Measurements from ENCODE around the gene KCNC3. TPM values are rescaled to one million over a fixed set of nuclear protein-coding genes. Genes with fewer than 3 reads are reported as not detected.

KCNC3 gene
- total and polyA plus RNA-seq, 2 of the 13 experiments (the other 11 are each of a cell fraction or from before 2014, with no cell fraction given) = 0.29 to 1.7 TPM

- TF ChIP-seq, protein P1, sequence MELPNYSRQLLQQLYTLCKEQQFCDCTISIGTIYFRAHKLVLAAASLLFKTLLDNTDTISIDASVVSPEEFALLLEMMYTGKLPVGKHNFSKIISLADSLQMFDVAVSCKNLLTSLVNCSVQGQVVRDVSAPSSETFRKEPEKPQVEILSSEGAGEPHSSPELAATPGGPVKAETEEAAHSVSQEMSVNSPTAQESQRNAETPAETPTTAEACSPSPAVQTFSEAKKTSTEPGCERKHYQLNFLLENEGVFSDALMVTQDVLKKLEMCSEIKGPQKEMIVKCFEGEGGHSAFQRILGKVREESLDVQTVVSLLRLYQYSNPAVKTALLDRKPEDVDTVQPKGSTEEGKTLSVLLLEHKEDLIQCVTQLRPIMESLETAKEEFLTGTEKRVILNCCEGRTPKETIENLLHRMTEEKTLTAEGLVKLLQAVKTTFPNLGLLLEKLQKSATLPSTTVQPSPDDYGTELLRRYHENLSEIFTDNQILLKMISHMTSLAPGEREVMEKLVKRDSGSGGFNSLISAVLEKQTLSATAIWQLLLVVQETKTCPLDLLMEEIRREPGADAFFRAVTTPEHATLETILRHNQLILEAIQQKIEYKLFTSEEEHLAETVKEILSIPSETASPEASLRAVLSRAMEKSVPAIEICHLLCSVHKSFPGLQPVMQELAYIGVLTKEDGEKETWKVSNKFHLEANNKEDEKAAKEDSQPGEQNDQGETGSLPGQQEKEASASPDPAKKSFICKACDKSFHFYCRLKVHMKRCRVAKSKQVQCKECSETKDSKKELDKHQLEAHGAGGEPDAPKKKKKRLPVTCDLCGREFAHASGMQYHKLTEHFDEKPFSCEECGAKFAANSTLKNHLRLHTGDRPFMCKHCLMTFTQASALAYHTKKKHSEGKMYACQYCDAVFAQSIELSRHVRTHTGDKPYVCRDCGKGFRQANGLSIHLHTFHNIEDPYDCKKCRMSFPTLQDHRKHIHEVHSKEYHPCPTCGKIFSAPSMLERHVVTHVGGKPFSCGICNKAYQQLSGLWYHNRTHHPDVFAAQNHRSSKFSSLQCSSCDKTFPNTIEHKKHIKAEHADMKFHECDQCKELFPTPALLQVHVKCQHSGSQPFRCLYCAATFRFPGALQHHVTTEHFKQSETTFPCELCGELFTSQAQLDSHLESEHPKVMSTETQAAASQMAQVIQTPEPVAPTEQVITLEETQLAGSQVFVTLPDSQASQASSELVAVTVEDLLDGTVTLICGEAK (IDR thresholded peaks at IDR 0.05) = no peak
- TF ChIP-seq, protein P1 (CRISPR knock-in tag; IDR thresholded peaks at IDR 0.05) = peak; percentile 26; the same call in 1 of the 2 replicates
- TF ChIP-seq ZKSCAN1 (IDR thresholded peaks at IDR 0.05; ENCODE audit: low read length) (no peak), NFATC3 (CRISPR knock-in tag; IDR thresholded peaks at IDR 0.05) (no peak), ZNF547 (CRISPR knock-in tag; IDR thresholded peaks at IDR 0.05) (0 out of 2 replicates have a peak, but pooled peaks have one; percentile 24), ARNTL (CRISPR knock-in tag; IDR thresholded peaks at IDR 0.05) (peak; percentile 46; the same call in 1 of the 2 replicates), STAG1 (CRISPR knock-in tag; IDR thresholded peaks at IDR 0.05) (peak; percentile 21), ZNF292 (CRISPR knock-in tag; IDR thresholded peaks at IDR 0.05; ENCODE audit: borderline replicate concordance, low read depth) (peak; percentile 94), ZNF12 (CRISPR knock-in tag; IDR thresholded peaks at IDR 0.05) (peak; percentile 77; the same call in 1 of the 2 replicates), ZSCAN12 (CRISPR knock-in tag; IDR thresholded peaks at IDR 0.05) (0 out of 2 replicates have a peak, but pooled peaks have one; percentile 41), RFXAP (CRISPR knock-in tag; IDR thresholded peaks at IDR 0.05; ENCODE audit: borderline replicate concordance) (0 out of 2 replicates have a peak, but pooled peaks have one; percentile 52), ZNF598 (CRISPR knock-in tag; IDR thresholded peaks at IDR 0.05; ENCODE audit: borderline replicate concordance) (peak; percentile 36; the same call in 1 of the 2 replicates), ZNF687 (CRISPR knock-in tag; IDR thresholded peaks at IDR 0.05) (peak; percentile 96), KDM6A (CRISPR knock-in tag; IDR thresholded peaks at IDR 0.05; ENCODE audit: low read depth) (peak; percentile 56; the same call in 1 of the 2 replicates), RBFOX2 (IDR thresholded peaks at IDR 0.05; ENCODE audit: low read depth, low read length) (peak; percentile 64), CCDC6 (CRISPR knock-in tag; IDR thresholded peaks at IDR 0.05) (0 out of 2 replicates have a peak, but pooled peaks have one; percentile 69), MED1 (CRISPR knock-in tag; IDR thresholded peaks at IDR 0.05) (peak; percentile 82)
Observed at GRCh38 chr19:50275577-50276368, 53.4 kb downstream of the KCNC3 start (continued).

Measured in HepG2 (cell line).